ENCODE data around the gene TXK. TPM values are rescaled to one million over a fixed set of nuclear protein-coding genes. Genes with fewer than 3 reads are reported as not detected.

Gene TXK
- total RNA-seq, 6 experiments from 2014 or later: 0.62 to 2.5 (median 1.5) TPM

DNA sequence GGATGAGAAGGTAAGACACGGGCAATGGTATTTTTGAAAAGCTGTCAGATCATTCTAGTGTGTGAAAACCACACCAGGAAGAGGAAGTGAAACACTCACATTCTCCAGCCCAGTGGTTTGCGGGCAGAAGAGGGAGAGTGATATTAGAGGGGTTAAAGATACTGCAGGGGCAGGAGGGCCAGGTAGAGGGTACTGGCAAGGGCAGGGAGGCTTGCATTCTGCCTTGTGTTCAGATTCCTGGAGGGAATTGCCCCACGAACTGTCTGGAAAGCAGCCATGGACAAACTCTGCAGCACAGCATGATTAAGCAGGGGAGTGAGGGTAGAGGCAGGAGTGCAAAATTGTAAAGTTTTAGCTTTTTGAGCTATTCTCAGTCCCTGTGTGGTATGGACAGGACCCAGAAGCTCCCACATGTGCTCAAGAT, 86.6 kb downstream of the TXK start:
- Histone ChIP-seq H3K27me3 (no peaks in the 10 kb centered on the region), H3K4me3 (no peak overlapping the region), H3K36me3 (no peaks in the 10 kb centered on the region), H3K27ac (peak overlapping the region; percentile 47 to 78 (median 62)), H3K4me1 (peaks cover 0 to 33% (median 14%) of the 10 kb centered on the region in 4 donors), H3K9me3 (no peaks in the 10 kb centered on the region)
- DNase-seq (peak; percentile 34 to 64 (median 52)), ATAC-seq (peak; percentile 56 to 70 (median 58))
- TF ChIP-seq, protein P1, sequence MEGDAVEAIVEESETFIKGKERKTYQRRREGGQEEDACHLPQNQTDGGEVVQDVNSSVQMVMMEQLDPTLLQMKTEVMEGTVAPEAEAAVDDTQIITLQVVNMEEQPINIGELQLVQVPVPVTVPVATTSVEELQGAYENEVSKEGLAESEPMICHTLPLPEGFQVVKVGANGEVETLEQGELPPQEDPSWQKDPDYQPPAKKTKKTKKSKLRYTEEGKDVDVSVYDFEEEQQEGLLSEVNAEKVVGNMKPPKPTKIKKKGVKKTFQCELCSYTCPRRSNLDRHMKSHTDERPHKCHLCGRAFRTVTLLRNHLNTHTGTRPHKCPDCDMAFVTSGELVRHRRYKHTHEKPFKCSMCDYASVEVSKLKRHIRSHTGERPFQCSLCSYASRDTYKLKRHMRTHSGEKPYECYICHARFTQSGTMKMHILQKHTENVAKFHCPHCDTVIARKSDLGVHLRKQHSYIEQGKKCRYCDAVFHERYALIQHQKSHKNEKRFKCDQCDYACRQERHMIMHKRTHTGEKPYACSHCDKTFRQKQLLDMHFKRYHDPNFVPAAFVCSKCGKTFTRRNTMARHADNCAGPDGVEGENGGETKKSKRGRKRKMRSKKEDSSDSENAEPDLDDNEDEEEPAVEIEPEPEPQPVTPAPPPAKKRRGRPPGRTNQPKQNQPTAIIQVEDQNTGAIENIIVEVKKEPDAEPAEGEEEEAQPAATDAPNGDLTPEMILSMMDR (IDR thresholded peaks at IDR 0.05): no peak
- TF ChIP-seq POLR2A (IDR thresholded peaks at IDR 0.05): no peak
- WGBS (ENCODE audit: insufficient coverage, low coverage, low lambda C conversion rate, missing lambda C conversion rate): 5% methylated on average over 3 of the region's 3 CpGs
- intact Hi-C loops (cut with DNase I): no loop called here

DNA sequence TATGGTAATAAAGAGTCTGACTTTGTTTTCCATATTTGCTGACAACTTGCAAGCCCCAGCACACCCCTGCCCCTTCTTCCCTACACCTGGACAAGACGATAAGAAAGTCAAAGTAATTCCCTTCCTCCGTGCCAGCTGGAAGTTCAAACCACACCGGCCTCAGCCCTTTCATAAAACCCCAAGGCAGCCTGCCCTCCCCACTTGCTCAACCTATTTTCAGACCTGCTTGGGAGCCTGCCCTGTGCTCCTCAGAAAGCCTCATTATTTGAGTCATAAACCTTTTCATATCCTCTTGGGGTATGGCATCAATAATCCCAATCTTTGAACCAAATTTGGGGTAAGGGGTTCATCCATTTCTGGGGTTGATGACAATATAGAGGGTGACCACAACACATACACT, 88.0 kb downstream of the TXK start:
- no peaks in the 10 kb centered on the region for H3K27me3 ChIP-seq
- no peak for ATAC-seq
- TF ChIP-seq POLR2A (IDR thresholded peaks at IDR 0.05): no peak
- TF ChIP-seq, protein P1 (IDR thresholded peaks at IDR 0.05): no peak
- no peaks in the 10 kb centered on the region for H3K9me3 ChIP-seq
- intact Hi-C loops (cut with DNase I): no loop called here
- H3K4me3 ChIP-seq: no peak overlapping the region
- no peak overlapping the region for H3K27ac ChIP-seq
- no peaks in the 10 kb centered on the region for H3K36me3 ChIP-seq
- 34% methylated on average over 3 of the region's 3 CpGs for WGBS (ENCODE audit: insufficient coverage, low coverage, low lambda C conversion rate, missing lambda C conversion rate)
- peaks cover 0 to 36% (median 15%) of the 10 kb centered on the region in 4 donors for H3K4me1 ChIP-seq
- DNase-seq: no peak

DNA sequence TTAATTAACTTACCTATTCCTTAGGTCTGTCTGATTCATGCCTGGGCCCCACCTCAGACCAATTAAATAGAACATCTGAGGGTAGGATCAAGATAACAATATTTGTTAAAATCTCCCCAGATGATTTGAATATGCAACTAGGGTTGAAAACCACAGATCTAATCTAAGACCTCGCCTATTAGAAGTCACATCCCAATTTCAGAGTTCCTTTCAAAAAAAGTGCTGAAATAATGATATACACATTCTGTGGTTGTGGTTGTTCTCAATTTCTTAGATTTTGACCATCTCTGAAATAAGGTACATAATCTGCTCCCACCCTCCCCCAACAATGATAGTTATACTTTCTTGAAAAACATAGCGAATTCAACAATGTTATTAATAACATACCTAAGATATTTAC, 89.8 kb downstream of the TXK start:
- DNase-seq: no peak
- H3K27ac ChIP-seq: no peak overlapping the region
- TF ChIP-seq, protein P1 (IDR thresholded peaks at IDR 0.05): no peak
- no peak for TF ChIP-seq POLR2A (IDR thresholded peaks at IDR 0.05)
- H3K36me3 ChIP-seq: no peaks in the 10 kb centered on the region
- no peak for ATAC-seq
- H3K27me3 ChIP-seq: no peaks in the 10 kb centered on the region
- H3K4me1 ChIP-seq: peaks cover 0 to 37% (median 15%) of the 10 kb centered on the region in 4 donors
- intact Hi-C loops (cut with DNase I): no loop called here
- no peaks in the 10 kb centered on the region for H3K9me3 ChIP-seq
- 71% methylated on average over 2 of the region's 2 CpGs for WGBS (ENCODE audit: insufficient coverage, low coverage, low lambda C conversion rate, missing lambda C conversion rate)
- no peak overlapping the region for H3K4me3 ChIP-seq

DNA sequence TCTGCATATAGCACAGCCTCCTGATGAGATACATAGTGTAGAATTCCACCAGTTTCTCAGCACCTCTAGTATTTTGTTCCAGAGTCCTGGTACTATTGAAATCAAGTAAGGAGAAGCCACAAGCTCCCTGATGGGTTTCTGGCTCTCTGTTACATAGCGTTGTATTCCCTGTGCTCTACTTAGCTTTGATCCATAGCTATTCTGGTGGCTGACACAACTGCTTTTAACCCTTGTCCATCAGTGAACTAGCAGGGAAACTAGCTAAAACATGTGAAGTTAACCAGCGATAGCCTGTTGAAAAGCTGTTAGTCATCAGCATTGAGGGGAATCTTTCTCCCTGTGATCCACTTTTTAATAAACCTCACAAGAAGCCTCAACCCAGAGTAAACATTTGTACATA, 90.5 kb downstream of the TXK start:
- intact Hi-C loops (cut with DNase I): no loop called here
- Histone ChIP-seq H3K4me1 (peaks cover 0 to 40% (median 15%) of the 10 kb centered on the region in 4 donors), H3K9me3 (no peaks in the 10 kb centered on the region), H3K36me3 (no peaks in the 10 kb centered on the region), H3K27ac (peak overlapping the region; percentile 27 to 73 (median 69)), H3K4me3 (no peak overlapping the region), H3K27me3 (no peaks in the 10 kb centered on the region)
- DNase-seq (no peak), ATAC-seq (peak in 2 of 4 donors; percentile 1 to 6)
- 62% methylated on average over 2 of the region's 2 CpGs for WGBS (ENCODE audit: insufficient coverage, low coverage, low lambda C conversion rate, missing lambda C conversion rate)
- TF ChIP-seq, protein P1 (IDR thresholded peaks at IDR 0.05): no peak
- TF ChIP-seq POLR2A (IDR thresholded peaks at IDR 0.05): no peak

Data from right lobe of liver (tissue), 6 donors.